Measurements from ENCODE around the gene RASAL2.
"Not testable (repeated sequence)": the region's sequence is repeated elsewhere in the genome, so short reads cannot be mapped to it uniquely, and the experiment has no call there.

Gene RASAL2

GRCh38 chr1:178498896-178499675 lies 405.2 kb downstream of the RASAL2 start:
- DNase-seq = no peak

GRCh38 chr1:178500091-178500770 lies 406.3 kb downstream of the RASAL2 start:
- no peak for DNase-seq

DNA sequence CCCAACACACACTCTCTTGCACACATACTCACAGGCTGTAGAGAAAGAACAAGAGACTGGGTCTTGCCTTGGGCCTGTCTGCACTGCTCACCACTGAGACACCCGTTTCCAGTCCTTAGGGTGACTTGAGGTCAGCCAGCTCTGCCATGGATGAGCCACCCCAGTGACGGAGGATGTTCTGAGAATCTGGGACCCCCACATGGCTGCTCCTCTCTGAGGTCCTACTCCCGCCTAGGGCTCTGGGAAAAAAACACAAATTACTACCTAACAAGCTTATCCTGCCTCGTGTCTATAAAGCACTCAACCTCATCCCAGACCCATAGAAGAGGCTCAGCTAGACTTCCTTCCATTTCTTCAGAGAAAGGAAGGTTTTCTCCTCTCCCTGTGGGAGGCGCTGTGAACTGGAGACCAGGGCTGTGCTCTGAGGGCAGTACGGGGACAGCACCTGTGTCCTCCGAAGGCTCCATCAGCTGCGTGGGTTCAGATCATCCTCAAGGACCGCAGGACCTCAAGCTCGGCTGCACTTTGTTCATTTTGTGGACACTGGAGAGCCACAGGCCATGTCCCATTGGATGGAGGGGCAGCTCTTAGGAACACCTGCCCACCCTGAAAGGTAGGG lies 407.1 kb downstream of the RASAL2 start:
- no peak for DNase-seq

DNA sequence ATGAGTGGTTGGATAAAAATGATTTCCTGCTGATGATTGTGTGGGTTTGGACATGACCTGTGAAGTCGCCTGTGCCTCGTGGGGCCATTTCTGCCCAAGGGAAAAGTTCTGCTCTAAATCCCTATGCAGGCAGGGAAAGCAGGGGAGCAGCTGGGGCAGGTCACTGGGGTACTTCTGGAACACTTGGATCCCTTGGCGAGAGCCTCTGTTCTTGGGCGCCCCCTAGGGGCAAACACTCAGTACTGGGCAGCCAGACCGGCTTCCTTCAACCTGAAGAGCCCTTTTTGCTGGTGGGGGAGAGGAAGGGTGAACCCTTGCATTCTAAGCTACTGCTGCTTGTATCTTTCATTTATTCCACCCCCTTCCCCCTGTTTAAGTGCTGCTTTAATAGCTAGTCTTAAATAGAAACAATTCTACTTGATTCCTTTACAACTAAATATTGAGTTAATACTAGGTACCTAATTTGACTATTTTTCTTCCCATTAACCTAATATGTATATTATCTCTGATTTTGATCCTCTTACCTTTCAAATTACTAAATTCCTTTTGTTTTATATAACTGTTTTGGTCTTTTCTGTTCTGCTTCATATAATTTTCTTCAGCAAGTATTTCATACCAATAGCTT lies 407.9 kb downstream of the RASAL2 start:
- DNase-seq = no peak

DNA sequence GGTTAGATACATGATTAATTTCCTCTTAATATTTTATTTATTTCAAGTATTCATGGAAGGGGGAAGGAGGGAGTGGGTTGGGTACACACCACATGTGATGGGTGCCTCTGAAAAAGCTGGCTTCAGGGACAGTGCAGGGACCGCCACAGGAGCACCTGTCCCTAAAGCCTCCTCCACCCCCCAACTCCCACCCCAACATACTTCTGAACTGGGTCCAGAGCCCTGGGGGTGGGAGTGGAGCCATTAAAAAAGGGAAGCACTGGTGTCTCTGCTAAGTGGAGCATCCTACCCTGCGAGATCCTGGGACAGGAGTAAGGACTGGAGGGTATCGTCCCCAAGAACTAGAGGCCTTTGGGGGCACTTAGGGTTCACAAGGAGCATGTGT lies 408.4 kb downstream of the RASAL2 start:
- no peak for DNase-seq

DNA sequence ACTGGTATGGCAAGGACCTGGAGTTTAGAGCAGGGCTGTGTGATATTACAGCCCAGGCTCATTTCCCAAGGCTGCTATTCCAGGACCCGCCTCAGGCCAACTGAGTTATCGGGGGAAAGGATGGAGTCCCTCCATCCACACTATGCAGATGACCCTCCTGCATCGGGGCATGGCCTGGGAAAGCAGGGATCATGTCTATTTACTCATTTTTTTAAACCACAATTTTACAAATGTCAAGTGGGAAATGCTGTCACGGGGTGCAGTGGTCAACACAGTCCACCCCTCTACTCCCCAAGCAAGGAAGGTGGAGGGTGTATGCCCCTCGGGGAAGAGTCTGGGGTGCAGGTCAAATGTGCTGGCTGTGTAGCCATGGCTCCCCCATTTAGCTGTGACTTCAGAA lies 409.0 kb downstream of the RASAL2 start:
- DNase-seq = no peak

GRCh38 chr1:178503316-178503715 lies 409.4 kb downstream of the RASAL2 start:
- DNase-seq = not testable (repeated sequence)

GRCh38 chr1:178503849-178504248 lies 409.9 kb downstream of the RASAL2 start:
- no peak for DNase-seq

DNA sequence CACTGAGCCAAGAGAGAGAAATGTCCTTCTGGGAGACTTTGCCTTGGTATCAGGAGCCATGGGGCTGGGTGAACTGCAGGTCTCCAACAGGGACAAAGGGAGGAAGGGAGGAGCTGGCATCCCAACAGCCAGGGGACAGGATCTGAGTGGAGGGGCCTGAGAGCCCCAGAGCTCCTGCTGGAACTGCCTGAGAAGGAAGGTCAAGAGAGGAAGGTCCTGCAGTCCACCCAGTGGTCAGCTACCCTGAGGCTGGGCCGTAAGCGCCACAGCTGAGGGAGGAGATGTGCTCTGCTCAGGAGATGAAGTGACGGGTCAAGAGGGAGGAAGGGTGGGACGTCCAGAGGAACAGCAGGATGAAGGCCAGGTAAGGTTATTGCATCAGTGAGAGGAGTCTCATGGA lies 410.4 kb downstream of the RASAL2 start:
- no peak for DNase-seq

GRCh38 chr1:178506177-178506576 lies 412.3 kb downstream of the RASAL2 start:
- DNase-seq = no peak

DNA sequence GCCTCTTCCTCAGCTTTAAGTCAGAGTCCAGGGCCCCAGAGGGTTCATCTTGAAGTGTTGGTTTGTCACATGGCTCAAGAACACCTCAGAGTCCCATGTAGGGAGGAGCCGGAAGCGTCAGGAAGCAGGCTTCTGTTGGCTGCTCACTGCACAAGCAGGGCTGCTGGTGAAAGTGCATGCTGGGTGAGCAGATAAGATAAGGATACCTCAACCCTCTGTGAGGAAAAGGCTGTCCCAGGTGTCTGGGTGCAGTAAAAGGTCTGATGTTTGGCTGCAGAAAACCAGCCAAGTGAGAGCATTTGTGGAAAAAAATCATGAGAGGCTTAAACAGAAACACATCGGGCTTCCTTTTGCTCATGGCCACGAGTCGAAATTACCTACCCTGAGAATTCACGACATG lies 412.8 kb downstream of the RASAL2 start:
- no peak for DNase-seq

DNA sequence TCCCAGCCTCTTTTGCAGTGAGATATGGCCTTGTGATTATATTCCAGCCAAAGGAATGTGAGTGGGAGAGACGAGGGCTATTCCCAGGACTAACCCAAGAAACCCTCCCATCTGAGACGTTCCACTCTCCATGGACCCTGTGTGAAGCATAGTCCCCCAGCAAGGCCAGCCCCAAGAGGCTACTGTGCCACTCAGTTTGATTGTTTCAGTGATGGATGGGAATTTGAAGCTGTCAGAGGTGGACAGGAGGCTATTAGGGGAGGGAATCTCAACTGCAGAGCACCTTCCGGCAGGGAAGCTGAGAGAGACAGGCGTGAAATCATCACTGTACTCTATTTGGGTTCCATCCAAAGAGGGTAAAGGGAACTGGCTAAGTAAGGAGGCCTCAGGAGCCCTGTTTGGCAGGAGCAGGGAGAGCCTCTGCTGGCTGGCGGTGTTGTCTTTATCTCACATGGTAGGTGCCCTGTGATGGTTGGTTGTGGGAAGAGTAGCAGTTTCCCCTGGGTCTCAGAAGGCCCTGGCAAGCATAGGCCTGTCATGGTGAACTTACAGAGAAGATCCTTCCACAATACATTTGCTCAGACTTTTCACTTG lies 415.6 kb downstream of the RASAL2 start:
- no peak for DNase-seq

GRCh38 chr1:178510155-178510554 lies 416.3 kb downstream of the RASAL2 start:
- no peak for DNase-seq

DNA sequence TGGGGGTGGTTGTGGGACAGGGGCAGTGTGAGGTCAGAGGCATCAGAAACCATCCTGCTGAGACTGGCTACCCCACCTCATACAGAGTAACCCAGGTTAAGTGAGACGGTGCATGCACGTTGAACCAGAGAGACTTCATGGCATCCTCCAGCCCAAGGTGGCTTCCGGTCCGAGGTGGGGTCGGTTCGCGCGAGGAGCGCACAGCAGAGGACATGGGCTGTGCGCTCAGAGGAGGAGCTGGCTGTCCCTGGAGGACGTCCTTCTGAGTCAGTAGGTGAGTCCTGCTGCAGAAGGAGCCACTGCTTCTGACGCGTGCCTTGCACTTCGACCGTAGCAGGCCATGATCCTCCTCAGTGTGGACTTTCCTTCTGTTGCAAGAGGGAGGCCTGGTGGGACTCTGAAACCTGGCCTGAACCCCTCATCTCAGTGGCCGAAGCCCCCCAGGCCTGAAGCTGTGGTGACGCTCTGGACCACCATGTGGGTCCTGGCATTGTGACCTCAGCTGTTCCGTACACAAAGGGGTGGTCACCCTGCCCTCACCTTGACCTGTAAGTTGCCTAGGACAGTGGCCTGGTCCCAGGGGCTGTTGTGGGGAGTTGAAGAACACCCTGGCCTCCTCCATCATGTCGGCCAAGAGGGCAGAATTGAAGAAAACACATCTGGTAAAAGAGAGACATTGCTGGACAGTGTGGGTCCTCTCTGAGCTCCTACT lies 418.8 kb downstream of the RASAL2 start, which contains the start of gene TEX35:
TSS of gene TEX35 (plus strand) at position 544 of the 712 bp plus-strand sequence. CDS start at position 624, 80 bp downstream.
- DNase-seq = no peak

DNA sequence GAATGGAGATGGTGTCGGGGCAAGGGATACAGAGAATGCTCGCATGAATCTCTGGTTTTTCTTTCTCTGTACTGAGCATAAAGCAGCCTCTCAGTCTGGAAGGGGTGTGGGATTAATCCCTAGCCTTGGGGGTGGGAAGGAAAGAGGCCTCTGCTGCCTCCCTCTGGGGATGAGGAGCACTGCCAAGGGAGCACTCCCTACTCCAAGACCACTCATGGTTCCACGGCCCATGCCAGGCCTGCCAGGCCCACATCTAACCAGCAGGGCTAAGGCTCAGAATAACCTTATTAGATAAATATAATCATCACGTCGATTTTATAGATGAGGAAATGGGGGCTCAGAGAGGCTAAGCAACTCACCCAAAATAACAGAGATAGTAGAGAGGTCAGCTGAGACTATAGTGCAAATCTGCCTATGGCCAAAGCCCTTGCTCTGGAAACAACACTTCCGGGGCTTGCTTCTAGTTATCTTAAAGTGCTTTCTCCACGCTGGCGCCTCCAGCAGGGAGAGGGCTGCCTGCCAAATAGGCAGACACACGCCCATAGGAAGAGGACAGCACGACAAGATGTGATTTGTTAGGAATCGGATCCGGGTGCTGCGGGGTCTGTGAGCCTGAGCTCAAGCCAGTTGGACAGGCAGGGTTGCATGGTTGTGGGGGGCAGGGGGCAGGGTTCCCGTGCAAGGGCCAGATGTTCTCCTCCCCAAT lies 419.5 kb downstream of the RASAL2 start:
- no peak for DNase-seq

DNA sequence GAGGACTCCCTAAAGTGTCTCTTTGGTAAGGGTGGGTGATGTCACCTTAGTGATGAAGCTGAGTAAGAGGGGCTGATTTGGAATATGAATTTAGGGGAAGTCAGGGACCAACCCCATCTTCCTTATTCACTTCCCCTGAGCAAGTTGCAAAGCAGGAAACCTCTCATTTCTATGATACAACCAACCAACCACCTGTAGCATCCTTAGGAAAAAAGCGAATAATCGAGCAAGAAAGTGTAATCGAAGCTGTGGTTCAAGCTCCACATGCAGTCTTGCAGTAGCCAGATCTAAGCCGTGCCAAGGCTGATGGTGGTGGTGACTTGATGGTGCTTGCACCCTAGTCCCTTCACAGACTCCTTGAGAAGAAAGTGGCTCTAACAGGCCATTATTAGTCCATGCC lies 422.2 kb downstream of the RASAL2 start:
- DNase-seq = no peak

DNA sequence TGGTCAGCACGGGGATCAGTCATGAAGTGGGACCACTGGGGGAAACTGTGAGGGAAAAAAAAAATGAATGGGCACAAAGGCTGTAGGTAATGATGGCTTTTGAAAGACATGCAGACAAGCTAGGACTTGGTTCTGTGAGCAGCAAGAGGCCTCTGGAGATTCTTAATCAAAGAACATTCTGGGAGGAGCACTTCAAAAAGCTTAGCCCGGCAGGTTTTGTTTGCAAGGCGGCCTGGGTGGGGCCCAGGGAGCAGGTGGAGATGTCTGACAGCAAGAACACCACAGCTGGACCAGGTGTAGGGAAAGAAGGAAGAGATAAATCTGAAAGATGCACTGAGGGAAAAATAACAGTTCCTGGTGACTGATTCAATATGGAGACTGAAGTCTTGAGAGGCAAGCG lies 425.0 kb downstream of the RASAL2 start:
- no peak for DNase-seq

DNA sequence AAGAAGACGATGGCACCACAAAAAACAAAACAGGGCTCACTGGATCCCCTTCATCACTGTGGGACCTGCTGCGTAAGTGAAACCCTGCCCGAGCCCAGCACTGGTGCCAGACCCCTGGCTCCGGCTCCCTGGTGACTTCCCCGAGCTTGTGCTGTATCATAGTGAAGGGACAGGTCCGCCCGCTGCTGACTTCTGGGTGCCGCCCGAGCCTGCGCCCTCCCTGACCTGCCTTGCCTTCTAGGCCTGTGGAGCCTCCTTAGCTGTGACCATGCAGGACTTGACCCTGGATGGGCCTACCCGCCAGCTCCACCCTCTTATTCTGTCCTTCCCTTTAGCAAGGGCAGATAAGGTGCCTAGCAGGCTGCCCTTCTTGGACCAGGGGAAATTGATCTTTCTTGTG lies 426.9 kb downstream of the RASAL2 start:
- DNase-seq = no peak

- DNase-seq = no peak
These were observed 427.3 kb downstream of the RASAL2 start for GRCh38 chr1:178521241-178521640.

DNA sequence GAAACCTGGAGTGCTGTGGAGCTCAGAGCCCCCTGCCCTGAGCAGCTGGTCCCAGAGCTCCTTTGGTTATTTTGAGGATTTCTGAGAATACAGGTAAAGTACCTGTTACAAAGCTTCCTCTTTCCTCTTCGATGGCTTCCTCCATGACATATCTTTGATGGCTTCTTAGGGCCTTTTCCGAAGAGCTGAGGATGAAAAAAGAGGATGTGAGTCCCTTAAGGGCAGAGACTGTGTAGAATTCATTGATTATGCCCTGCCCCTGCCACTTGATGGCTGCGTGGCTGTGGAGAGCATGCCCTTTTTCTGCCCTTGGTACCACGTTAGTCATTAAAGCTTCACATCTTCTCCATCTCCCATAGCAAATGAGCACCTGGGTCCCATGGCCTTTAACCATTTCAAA lies 433.2 kb downstream of the RASAL2 start:
- DNase-seq = no peak

DNA sequence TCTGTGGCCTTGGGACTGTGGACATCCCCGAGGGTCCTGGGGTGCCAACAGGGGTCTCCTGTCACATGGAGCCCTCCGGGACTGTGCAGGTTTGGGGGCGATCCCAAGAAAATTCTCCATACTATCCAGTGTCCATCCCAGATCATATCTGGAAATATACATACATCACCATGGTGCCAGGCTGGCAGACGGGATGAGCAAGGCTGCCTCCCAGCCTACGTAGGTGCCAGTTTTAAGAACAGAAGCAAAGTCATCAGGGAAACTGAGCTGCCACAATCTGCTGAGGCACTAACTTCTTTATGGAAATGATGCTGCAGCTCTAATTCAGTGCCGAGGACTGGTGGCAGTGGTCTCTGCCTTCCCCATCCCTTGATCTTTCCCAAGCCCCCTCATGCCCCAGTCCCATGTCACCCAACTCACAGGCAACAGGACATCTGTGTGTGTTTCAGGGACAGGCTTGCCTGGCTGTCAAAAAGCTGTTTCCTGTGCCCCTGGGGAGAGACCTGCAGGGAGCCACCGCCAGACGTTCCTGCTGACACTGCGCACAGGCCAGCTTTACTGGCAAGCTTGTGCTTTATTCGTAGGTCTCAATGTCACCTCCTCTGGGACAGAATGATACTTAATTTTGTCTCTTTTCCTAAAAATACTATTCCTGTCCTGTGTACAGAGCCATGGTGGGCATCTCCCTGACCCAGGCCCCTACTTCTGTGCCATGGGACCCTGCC lies 434.5 kb downstream of the RASAL2 start:
- no peak for DNase-seq
